Ishikawa (cell line): Measurements from ENCODE around the gene HSP90AB1.

ENCODE experiments used
- CEBPB ChIP-seq: IDR thresholded peaks from 2 replicates; pipeline ENCODE4 v1.6.1; 2012
- CREB1 ChIP-seq: IDR thresholded peaks from 2 replicates; pipeline ENCODE4 v1.6.1; 2012; ENCODE audit warnings: low read depth
- EP300 ChIP-seq: IDR thresholded peaks from 2 replicates; pipeline ENCODE4 v1.6.1; 2012; ENCODE audit warnings: borderline replicate concordance
- FOXM1 ChIP-seq: IDR thresholded peaks from 2 replicates; pipeline ENCODE4 v1.6.1; 2012; ENCODE audit warnings: low read depth, borderline replicate concordance
- NFIC ChIP-seq: IDR thresholded peaks from 2 replicates; pipeline ENCODE4 v1.6.1; 2012
- RAD21 ChIP-seq: IDR thresholded peaks from 2 replicates; pipeline ENCODE4 v1.6.1; 2012; ENCODE audit warnings: low read depth
- REST ChIP-seq: IDR thresholded peaks from 2 replicates; pipeline ENCODE4 v1.6.1; 2012; ENCODE audit warnings: low read depth, mild to moderate bottlenecking
- TAF1 ChIP-seq: IDR thresholded peaks from 2 replicates; pipeline ENCODE4 v1.6.1; 2012; ENCODE audit warnings: low read depth, mild to moderate bottlenecking
- TEAD4 ChIP-seq: IDR thresholded peaks from 2 replicates; pipeline ENCODE4 v1.6.1; 2012
- YY1 ChIP-seq: IDR thresholded peaks from 2 replicates; pipeline ENCODE4 v1.6.1; 2012; ENCODE audit warnings: low read depth
- ZBTB7A ChIP-seq: IDR thresholded peaks from 2 replicates; pipeline ENCODE4 v1.6.1; 2012; ENCODE audit warnings: low read depth
- TF ChIP-seq, protein P1 (sequence below): IDR thresholded peaks from 2 replicates; pipeline ENCODE4 v1.6.1; 2012

DNA sequence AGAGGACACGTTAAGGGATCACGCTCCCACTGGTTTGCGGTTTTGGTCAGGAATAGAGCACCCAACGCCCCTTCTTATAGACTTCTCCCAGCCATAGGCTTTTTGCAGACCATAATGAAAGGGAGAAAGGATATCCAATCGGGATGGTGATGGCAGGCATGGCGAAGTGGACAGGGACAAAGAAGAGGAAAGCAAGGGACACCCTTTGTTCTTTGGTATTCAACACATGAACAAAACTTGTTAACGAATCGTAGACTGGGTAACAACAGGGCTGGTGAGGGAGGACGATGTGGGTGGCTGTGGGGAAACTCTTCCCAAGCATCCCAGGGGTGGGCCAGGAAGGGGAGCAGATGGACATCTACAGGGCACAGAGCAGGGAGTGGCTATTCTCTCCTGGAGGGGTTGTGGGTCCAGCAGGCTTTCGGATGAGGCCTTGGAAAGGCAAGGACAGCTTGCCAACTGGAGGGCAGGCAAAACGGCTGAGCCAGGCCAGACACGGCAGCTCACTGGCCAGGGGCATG lies 1.4 kb upstream of the HSP90AB1 start:
- TF ChIP-seq CREB1 (no peak), TEAD4 (no peak), CEBPB (no peak), RAD21 (no peak), EP300 (no peak), ZBTB7A (no peak), NFIC (no peak), REST (no peak), TAF1 (no peak), YY1 (no peak), FOXM1 (no peak)
- TF ChIP-seq, protein P1, sequence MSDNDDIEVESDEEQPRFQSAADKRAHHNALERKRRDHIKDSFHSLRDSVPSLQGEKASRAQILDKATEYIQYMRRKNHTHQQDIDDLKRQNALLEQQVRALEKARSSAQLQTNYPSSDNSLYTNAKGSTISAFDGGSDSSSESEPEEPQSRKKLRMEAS = no peak
